Measurements from ENCODE around the gene SLC7A1. TPM values are rescaled to one million over a fixed set of nuclear protein-coding genes. Genes with fewer than 3 reads are reported as not detected.

SLC7A1 gene
- total and polyA plus RNA-seq, 2 of the 13 experiments (the other 11 are each of a cell fraction or from before 2014, with no cell fraction given): 14.5 to 15.3 TPM

DNA sequence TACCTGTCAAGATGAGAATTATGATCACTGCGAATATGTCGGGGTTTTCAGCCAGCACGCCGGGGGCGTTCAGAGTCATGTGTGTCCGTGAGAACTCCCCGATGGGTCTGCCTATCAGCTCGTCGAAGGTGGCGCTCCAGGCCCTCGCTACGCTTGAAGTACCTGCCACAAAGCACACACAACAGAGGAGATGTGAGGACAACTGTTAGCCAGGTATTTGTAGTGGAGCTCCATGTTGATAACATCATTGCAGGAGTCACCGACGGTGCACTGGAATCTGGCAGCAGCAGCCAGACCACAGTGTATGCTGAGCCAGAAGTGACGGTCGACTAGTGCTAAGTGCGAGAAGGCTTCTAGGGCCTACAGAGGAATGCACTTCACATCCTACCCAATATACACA is 62.7 kb downstream of the SLC7A1 start:
- Histone ChIP-seq H4K20me1 (ENCODE audit: insufficient read depth, low read length) (peaks cover 10% of the 10 kb centered on the region; the same call in 1 of the 2 replicates), H3K27me3 (ENCODE audit: control insufficient read depth in 1 of 2, insufficient read depth in 2 of 2, low read length in 2 of 2) (no peaks in the 10 kb centered on the region), H2AFZ (ENCODE audit: low read length) (no peak overlapping the region), H3K27ac (ENCODE audit: extremely low read length, insufficient read depth, low read length) (no peak overlapping the region), H3K9ac (ENCODE audit: insufficient read depth, low read depth, low read length) (no peak overlapping the region), H3K9me3 (ENCODE audit: low read length) (no peaks in the 10 kb centered on the region), H3K4me3 (replicated peaks in 1 of 3; ENCODE audit: insufficient read depth in 1 of 3, low read depth in 2 of 3, low read length in 3 of 3) (no peak overlapping the region), H3K79me2 (ENCODE audit: insufficient read depth, low read length) (peaks cover 3% of the 10 kb centered on the region), H3K4me1 (ENCODE audit: insufficient read depth, low read length) (no peaks in the 10 kb centered on the region), H3K4me2 (ENCODE audit: low read depth, low read length) (no peak overlapping the region), H3K36me3 (replicated peaks in 1 of 2; ENCODE audit: control insufficient read depth in 1 of 2, insufficient read depth in 2 of 2, low read length in 2 of 2) (peaks cover 37 to 87% of the 10 kb centered on the region in 2 experiments)
- WGBS (ENCODE audit: low lambda C conversion rate): 96% methylated on average over 16 of the region's 17 CpGs
- intact Hi-C loops (cut with micrococcal nuclease; ENCODE audit: unreplicated experiment): no loop called here
- no peak for TF ChIP-seq ZBTB21 (CRISPR knock-in tag; IDR thresholded peaks at IDR 0.05)
- peak; percentile 33 for TF ChIP-seq RBM22 (optimal IDR thresholded peaks at IDR 0.05; ENCODE audit: low read length)
- BruUV-seq (replicated peaks): no TSS peak
- in situ Hi-C loops (cut with HindIII; ENCODE audit: extremely low pct_ligation_motif_present, low pct_unique_long_range_greater_than_20kb): no loop called here
- POLR2A ChIA-PET: no interaction called here
- DNase-seq (ENCODE audit: low spot score): no peak
- CTCF ChIA-PET (ENCODE audit: low intra/inter-chr PET ratio, low total read pairs): no interaction called here
- ATAC-seq: no peak
- no peak for FAIRE-seq

DNA sequence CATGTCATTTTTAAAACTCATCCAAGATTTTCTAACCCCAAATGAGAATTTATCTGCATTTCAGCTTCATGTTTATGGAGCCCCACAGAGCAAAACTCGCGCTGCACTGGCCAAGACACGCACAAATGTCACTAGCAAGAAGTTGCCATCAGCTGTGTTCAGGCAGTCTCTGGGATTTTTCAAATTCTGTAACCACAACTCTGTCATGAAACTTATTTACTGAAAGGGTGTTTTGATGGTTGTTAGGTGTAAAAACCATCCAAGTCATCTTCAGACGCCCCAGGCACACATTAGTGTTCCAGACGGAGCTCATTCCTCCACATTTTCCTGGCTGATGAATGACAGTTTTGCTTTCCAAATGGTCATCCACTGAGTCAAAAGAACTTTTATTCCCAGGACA is 63.4 kb downstream of the SLC7A1 start:
- ChIA-PET CTCF (ENCODE audit: low intra/inter-chr PET ratio, low total read pairs) (no interaction called here), POLR2A (no interaction called here)
- in situ Hi-C loops (cut with HindIII; ENCODE audit: extremely low pct_ligation_motif_present, low pct_unique_long_range_greater_than_20kb): no loop called here
- 93% methylated on average over 5 of the region's 5 CpGs for WGBS (ENCODE audit: low lambda C conversion rate)
- FAIRE-seq (no peak), ATAC-seq (no peak), DNase-seq (ENCODE audit: low spot score) (no peak)
- H3K4me1 ChIP-seq (ENCODE audit: insufficient read depth, low read length): no peaks in the 10 kb centered on the region
- no peak overlapping the region for H3K27ac ChIP-seq (ENCODE audit: extremely low read length, insufficient read depth, low read length)
- no TSS peak for BruUV-seq (replicated peaks)
- H3K9ac ChIP-seq (ENCODE audit: insufficient read depth, low read depth, low read length): no peak overlapping the region
- H2AFZ ChIP-seq (ENCODE audit: low read length): no peak overlapping the region
- no peak overlapping the region for H3K4me2 ChIP-seq (ENCODE audit: low read depth, low read length)
- H3K9me3 ChIP-seq (ENCODE audit: low read length): no peaks in the 10 kb centered on the region
- no peaks in the 10 kb centered on the region for H3K79me2 ChIP-seq (ENCODE audit: insufficient read depth, low read length)
- no peak for TF ChIP-seq ISL2 (CRISPR knock-in tag; IDR thresholded peaks at IDR 0.05)
- TF ChIP-seq RBM22 (optimal IDR thresholded peaks at IDR 0.05; ENCODE audit: low read length): peak; percentile 86
- TF ChIP-seq, protein P1, sequence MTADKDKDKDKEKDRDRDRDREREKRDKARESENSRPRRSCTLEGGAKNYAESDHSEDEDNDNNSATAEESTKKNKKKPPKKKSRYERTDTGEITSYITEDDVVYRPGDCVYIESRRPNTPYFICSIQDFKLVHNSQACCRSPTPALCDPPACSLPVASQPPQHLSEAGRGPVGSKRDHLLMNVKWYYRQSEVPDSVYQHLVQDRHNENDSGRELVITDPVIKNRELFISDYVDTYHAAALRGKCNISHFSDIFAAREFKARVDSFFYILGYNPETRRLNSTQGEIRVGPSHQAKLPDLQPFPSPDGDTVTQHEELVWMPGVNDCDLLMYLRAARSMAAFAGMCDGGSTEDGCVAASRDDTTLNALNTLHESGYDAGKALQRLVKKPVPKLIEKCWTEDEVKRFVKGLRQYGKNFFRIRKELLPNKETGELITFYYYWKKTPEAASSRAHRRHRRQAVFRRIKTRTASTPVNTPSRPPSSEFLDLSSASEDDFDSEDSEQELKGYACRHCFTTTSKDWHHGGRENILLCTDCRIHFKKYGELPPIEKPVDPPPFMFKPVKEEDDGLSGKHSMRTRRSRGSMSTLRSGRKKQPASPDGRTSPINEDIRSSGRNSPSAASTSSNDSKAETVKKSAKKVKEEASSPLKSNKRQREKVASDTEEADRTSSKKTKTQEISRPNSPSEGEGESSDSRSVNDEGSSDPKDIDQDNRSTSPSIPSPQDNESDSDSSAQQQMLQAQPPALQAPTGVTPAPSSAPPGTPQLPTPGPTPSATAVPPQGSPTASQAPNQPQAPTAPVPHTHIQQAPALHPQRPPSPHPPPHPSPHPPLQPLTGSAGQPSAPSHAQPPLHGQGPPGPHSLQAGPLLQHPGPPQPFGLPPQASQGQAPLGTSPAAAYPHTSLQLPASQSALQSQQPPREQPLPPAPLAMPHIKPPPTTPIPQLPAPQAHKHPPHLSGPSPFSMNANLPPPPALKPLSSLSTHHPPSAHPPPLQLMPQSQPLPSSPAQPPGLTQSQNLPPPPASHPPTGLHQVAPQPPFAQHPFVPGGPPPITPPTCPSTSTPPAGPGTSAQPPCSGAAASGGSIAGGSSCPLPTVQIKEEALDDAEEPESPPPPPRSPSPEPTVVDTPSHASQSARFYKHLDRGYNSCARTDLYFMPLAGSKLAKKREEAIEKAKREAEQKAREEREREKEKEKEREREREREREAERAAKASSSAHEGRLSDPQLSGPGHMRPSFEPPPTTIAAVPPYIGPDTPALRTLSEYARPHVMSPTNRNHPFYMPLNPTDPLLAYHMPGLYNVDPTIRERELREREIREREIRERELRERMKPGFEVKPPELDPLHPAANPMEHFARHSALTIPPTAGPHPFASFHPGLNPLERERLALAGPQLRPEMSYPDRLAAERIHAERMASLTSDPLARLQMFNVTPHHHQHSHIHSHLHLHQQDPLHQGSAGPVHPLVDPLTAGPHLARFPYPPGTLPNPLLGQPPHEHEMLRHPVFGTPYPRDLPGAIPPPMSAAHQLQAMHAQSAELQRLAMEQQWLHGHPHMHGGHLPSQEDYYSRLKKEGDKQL (CRISPR knock-in tag; IDR thresholded peaks at IDR 0.05; ENCODE audit: low read depth): no peak
- TF ChIP-seq, protein P2, sequence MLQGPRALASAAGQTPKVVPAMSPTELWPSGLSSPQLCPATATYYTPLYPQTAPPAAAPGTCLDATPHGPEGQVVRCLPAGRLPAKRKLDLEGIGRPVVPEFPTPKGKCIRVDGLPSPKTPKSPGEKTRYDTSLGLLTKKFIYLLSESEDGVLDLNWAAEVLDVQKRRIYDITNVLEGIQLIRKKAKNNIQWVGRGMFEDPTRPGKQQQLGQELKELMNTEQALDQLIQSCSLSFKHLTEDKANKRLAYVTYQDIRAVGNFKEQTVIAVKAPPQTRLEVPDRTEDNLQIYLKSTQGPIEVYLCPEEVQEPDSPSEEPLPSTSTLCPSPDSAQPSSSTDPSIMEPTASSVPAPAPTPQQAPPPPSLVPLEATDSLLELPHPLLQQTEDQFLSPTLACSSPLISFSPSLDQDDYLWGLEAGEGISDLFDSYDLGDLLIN (CRISPR knock-in tag; IDR thresholded peaks at IDR 0.05; ENCODE audit: borderline replicate concordance): no peak
- H4K20me1 ChIP-seq (ENCODE audit: insufficient read depth, low read length): 0 out of 2 replicates have a peak, but pooled peaks cover 3% of the 10 kb centered on the region
- no peak overlapping the region for H3K4me3 ChIP-seq (replicated peaks in 1 of 3; ENCODE audit: insufficient read depth in 1 of 3, low read depth in 2 of 3, low read length in 3 of 3)
- H3K27me3 ChIP-seq (ENCODE audit: control insufficient read depth in 1 of 2, insufficient read depth in 2 of 2, low read length in 2 of 2): no peaks in the 10 kb centered on the region
- intact Hi-C loops (cut with micrococcal nuclease; ENCODE audit: unreplicated experiment): no loop called here
- peaks cover 41 to 91% of the 10 kb centered on the region in 2 experiments for H3K36me3 ChIP-seq (replicated peaks in 1 of 2; ENCODE audit: control insufficient read depth in 1 of 2, insufficient read depth in 2 of 2, low read length in 2 of 2)
